Endodermal cell (in vitro differentiated cells): ENCODE results near the gene DGKB. TPM values are rescaled to one million over a fixed set of nuclear protein-coding genes. Genes with fewer than 3 reads are reported as not detected.

ENCODE experiments used
- DNase-seq: peaks from one replicate; pipeline ENCODE4 v3.0.0-alpha.2; 2017
- H3K27ac ChIP-seq: 2 replicates; pipeline ENCODE4 v1.5.1; 2013; ENCODE audit warnings: mild to moderate bottlenecking, low read depth, low read length, moderate library complexity
- H3K27me3 ChIP-seq: 2 replicates; pipeline ENCODE4 v1.6.1; 2013; ENCODE audit warnings: mild to moderate bottlenecking, low read length, moderate library complexity; ENCODE audit not compliant: insufficient read depth, control insufficient read depth, poor library complexity, severe bottlenecking
- H3K36me3 ChIP-seq: 2 replicates; pipeline ENCODE4 v1.7.0; 2013; ENCODE audit warnings: mild to moderate bottlenecking, low read length, moderate library complexity; ENCODE audit not compliant: control insufficient read depth, insufficient read depth
- H3K4me1 ChIP-seq: one replicate; pipeline ENCODE4 v1.7.0; 2013; ENCODE audit warnings: low read length; ENCODE audit not compliant: control insufficient read depth, insufficient read depth
- H3K4me3 ChIP-seq: 2 replicates; pipeline ENCODE4 v1.5.1; 2013; ENCODE audit warnings: mild to moderate bottlenecking, low read length, moderate library complexity
- H3K9ac ChIP-seq: 2 replicates; pipeline ENCODE4 v1.6.1; 2013; ENCODE audit warnings: mild to moderate bottlenecking, low read length, moderate library complexity; ENCODE audit not compliant: poor library complexity, severe bottlenecking; ENCODE audit errors: extremely low read depth
- H3K9me3 ChIP-seq: 2 replicates; pipeline ENCODE4 v1.6.1; 2013; ENCODE audit warnings: mild to moderate bottlenecking, low read length, moderate library complexity; ENCODE audit not compliant: control insufficient read depth
- H3K27ac Mint-ChIP-seq: 2 replicates; pipeline ENCODE4 v1.8.0; 2020; ENCODE audit warnings: mixed read lengths
- H3K27me3 Mint-ChIP-seq: 2 replicates; pipeline ENCODE4 v1.8.0; 2021; ENCODE audit warnings: mild to moderate bottlenecking, mixed read lengths; ENCODE audit not compliant: insufficient read depth
- H3K36me3 Mint-ChIP-seq: 2 replicates; pipeline ENCODE4 v1.8.0; 2020; ENCODE audit warnings: low read depth, mixed read lengths
- H3K4me1 Mint-ChIP-seq: 2 replicates; pipeline ENCODE4 v1.8.0; 2020; ENCODE audit warnings: mixed read lengths
- H3K4me3 Mint-ChIP-seq: 2 replicates; pipeline ENCODE4 v1.8.0; 2020; ENCODE audit warnings: mild to moderate bottlenecking, moderate library complexity, mixed read lengths
- H3K9me3 Mint-ChIP-seq: 2 replicates; pipeline ENCODE4 v1.8.0; 2020; ENCODE audit warnings: mild to moderate bottlenecking, mixed read lengths
- CTCF ChIP-seq: fragments of 200-600 bp; sonication (generic); conservative IDR thresholded peaks from 2 replicates; pipeline ENCODE4 v1.5.0; 2021; ENCODE audit warnings: antibody characterized with exemption, mild to moderate bottlenecking
- WGBS, 2 experiments: methylation state at CpG; one replicate each; pipeline versions ENCODE4 v1.1.5 to v1.1.7; 2013; ENCODE audit warnings: missing lambda C conversion rate in 2 of 2, mixed read lengths in 1 of 2; ENCODE audit not compliant: insufficient coverage in 1 of 2, insufficient read length in 1 of 2; 5-methylcytosine and 5-hydroxymethylcytosine counted together
- total RNA-seq, 2 donors: library from RNA; stranded (reverse); fragmentation: NEBNext Ultra II Directional in 1 of 2; extraction: Animal tissue kit (Norgen Biotek cat#: 25700) in 1 of 2; gene quantifications; 2 replicates in 1 of 2; 3 replicates in 1 of 2; pipeline ENCODE4 v1.2.1, GENCODE V29; 2021

DGKB gene
- total RNA-seq, 2 donors from 2014 or later = 5.1 to 5.2 TPM

GRCh38 chr7:14676896-14677295, 225.7 kb downstream of the DGKB start:
- Histone ChIP-seq H3K4me3 (no peak overlapping the region), H3K27ac (no peak overlapping the region), H3K9me3 (no peaks in the 10 kb centered on the region), H3K36me3 (no peaks in the 10 kb centered on the region), H3K27me3 (no peaks in the 10 kb centered on the region), H3K9ac (no peak overlapping the region), H3K4me1 (no peaks in the 10 kb centered on the region)
- Mint-ChIP-seq H3K9me3 (no peaks in the 10 kb centered on the region), H3K36me3 (no peaks in the 10 kb centered on the region), H3K27ac (no peak overlapping the region), H3K27me3 (peaks cover 2% of the 10 kb centered on the region), H3K4me3 (no peak overlapping the region), H3K4me1 (peaks cover 19% of the 10 kb centered on the region)
- DNase-seq = no peak
- no peak for TF ChIP-seq CTCF
- WGBS, 2 experiments = 100% methylated on average over 1 of the region's 1 CpG

DNA sequence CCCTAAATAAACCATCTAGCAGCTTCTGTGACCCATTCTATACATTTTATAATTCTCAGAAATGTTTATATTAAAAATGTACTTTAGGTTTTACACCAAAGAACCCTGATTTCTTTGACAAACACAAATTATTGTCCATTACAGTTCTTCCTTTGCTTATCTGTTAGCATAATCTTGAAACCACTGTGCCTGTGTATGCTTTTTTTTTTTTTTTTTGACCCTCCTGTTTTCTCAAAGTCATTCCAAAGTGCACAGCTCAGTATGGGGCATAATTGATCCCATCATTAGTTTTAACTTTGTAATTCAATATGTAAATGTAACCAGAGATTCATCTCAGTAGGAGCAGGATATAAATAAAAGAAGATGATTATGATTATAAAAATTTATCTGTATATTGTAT, 229.3 kb downstream of the DGKB start:
- Histone ChIP-seq H3K27me3 (no peaks in the 10 kb centered on the region), H3K36me3 (no peaks in the 10 kb centered on the region), H3K9ac (no peak overlapping the region), H3K9me3 (no peaks in the 10 kb centered on the region), H3K27ac (no peak overlapping the region), H3K4me1 (no peaks in the 10 kb centered on the region), H3K4me3 (no peak overlapping the region)
- H3K36me3 Mint-ChIP-seq = no peaks in the 10 kb centered on the region
- H3K4me3 Mint-ChIP-seq = no peak overlapping the region
- DNase-seq = no peak
- H3K27me3 Mint-ChIP-seq = peaks cover 2% of the 10 kb centered on the region
- no peak overlapping the region for H3K27ac Mint-ChIP-seq
- H3K4me1 Mint-ChIP-seq = peaks cover 2% of the 10 kb centered on the region
- TF ChIP-seq CTCF = no peak
- H3K9me3 Mint-ChIP-seq = no peaks in the 10 kb centered on the region

GRCh38 chr7:14666913-14667312, 235.6 kb downstream of the DGKB start:
- no peaks in the 10 kb centered on the region for H3K36me3 Mint-ChIP-seq

More at GRCh38 chr7:14666913-14667312, 235.6 kb downstream of the DGKB start:
- Histone ChIP-seq H3K9ac (no peak overlapping the region), H3K4me3 (no peak overlapping the region), H3K9me3 (no peaks in the 10 kb centered on the region), H3K36me3 (no peaks in the 10 kb centered on the region), H3K4me1 (no peaks in the 10 kb centered on the region), H3K27ac (no peak overlapping the region), H3K27me3 (no peaks in the 10 kb centered on the region)
- peaks cover under 1% of the 10 kb centered on the region for H3K9me3 Mint-ChIP-seq
- H3K4me1 Mint-ChIP-seq = no peaks in the 10 kb centered on the region
- no peak for DNase-seq
- TF ChIP-seq CTCF = no peak
- H3K27ac Mint-ChIP-seq = no peak overlapping the region
- WGBS, 2 experiments = 71% methylated on average over 2 of the region's 2 CpGs; no CpG with 5 or more reads in 1 of the 2 experiments
- H3K4me3 Mint-ChIP-seq = no peak overlapping the region
- no peaks in the 10 kb centered on the region for H3K27me3 Mint-ChIP-seq
